CD4-positive, alpha-beta T cell treated with Interleukin-1 beta for 1 hour (primary cell): ENCODE data around the gene TGFBRAP1.

Experiments
- DNase-seq, 2 donors: peaks; one replicate each; pipeline ENCODE4 v3.0.0-alpha.2; 2020 to 2022

Gene TGFBRAP1

GRCh38 chr2:105313877-105314276 lies 15.7 kb downstream of the TGFBRAP1 start:
- DNase-seq: no peak

- no peak for DNase-seq
Observed at GRCh38 chr2:105309147-105309545, 20.4 kb downstream of the TGFBRAP1 start.

GRCh38 chr2:105308382-105309146 lies 21.0 kb downstream of the TGFBRAP1 start:
- no peak for DNase-seq

- DNase-seq: no peak
Observed at GRCh38 chr2:105307962-105308361, 21.6 kb downstream of the TGFBRAP1 start.

GRCh38 chr2:105307550-105307949 lies 22.0 kb downstream of the TGFBRAP1 start:
- DNase-seq: no peak

- DNase-seq: no peak
Observed at GRCh38 chr2:105307146-105307545, 22.4 kb downstream of the TGFBRAP1 start.

GRCh38 chr2:105301646-105302045 lies 27.9 kb downstream of the TGFBRAP1 start:
- DNase-seq: no peak

GRCh38 chr2:105299290-105299689 lies 30.2 kb downstream of the TGFBRAP1 start:
- no peak for DNase-seq

- DNase-seq: no peak
Observed at GRCh38 chr2:105298017-105298416, 31.5 kb downstream of the TGFBRAP1 start.

GRCh38 chr2:105297216-105297615 lies 32.3 kb downstream of the TGFBRAP1 start:
- no peak for DNase-seq

GRCh38 chr2:105296017-105296611 lies 33.4 kb downstream of the TGFBRAP1 start:
- no peak for DNase-seq

GRCh38 chr2:105294844-105295481 lies 34.6 kb downstream of the TGFBRAP1 start:
- DNase-seq: peak in 1 of 2 donors; percentile 15

- DNase-seq: no peak
Observed at GRCh38 chr2:105294046-105294445, 35.5 kb downstream of the TGFBRAP1 start.

- no peak for DNase-seq
Observed at GRCh38 chr2:105291981-105292380, 37.6 kb downstream of the TGFBRAP1 start.

GRCh38 chr2:105290981-105291660 lies 38.4 kb downstream of the TGFBRAP1 start:
- DNase-seq: no peak

GRCh38 chr2:105288133-105288532 lies 41.4 kb downstream of the TGFBRAP1 start:
- no peak for DNase-seq

- DNase-seq: peak; percentile 15 to 24
Observed at GRCh38 chr2:105287692-105288091, 41.8 kb downstream of the TGFBRAP1 start.

- DNase-seq: no peak
Observed at GRCh38 chr2:105283532-105283931, 46.0 kb downstream of the TGFBRAP1 start.

GRCh38 chr2:105280281-105280680 lies 49.3 kb downstream of the TGFBRAP1 start:
- DNase-seq: no peak

GRCh38 chr2:105279126-105279525 lies 50.4 kb downstream of the TGFBRAP1 start:
- no peak for DNase-seq

- DNase-seq: no peak
Observed at GRCh38 chr2:105278654-105279053, 50.9 kb downstream of the TGFBRAP1 start.

GRCh38 chr2:105274046-105274445 lies 55.5 kb downstream of the TGFBRAP1 start:
- DNase-seq: no peak

- DNase-seq: no peak
Observed at GRCh38 chr2:105272176-105272575, 57.4 kb downstream of the TGFBRAP1 start.
